HEK293T (cell line): Measurements from ENCODE around the gene IQGAP3.

Experiments used
- CTCF ChIA-PET: fragments of 350-600 bp; formaldehyde crosslinking; extraction: SDS; loops from one replicate; lab custom pipeline; 2021; ENCODE audit warnings: antibody characterized with exemption, inconsistent platforms; lab: Yijun Ruan, JAX
- POLR2A ChIA-PET: fragments of 350-600 bp; formaldehyde crosslinking; extraction: SDS; loops from one replicate; lab custom pipeline; 2020; ENCODE audit warnings: antibody characterized with exemption, inconsistent platforms; lab: Yijun Ruan, JAX
- DNase-seq: peaks from one replicate; pipeline ENCODE4 v3.0.0; 2012; ENCODE audit warnings: mixed read lengths; ENCODE audit errors: extremely low spot score
- ARNT ChIP-seq: fragments of 450-650 bp; IDR thresholded peaks from 2 replicates; pipeline ENCODE4 v1.6.1; 2017; ENCODE audit warnings: mild to moderate bottlenecking
- BHLHE40 ChIP-seq: fragments of 450-650 bp; IDR thresholded peaks from 2 replicates; pipeline ENCODE4 v1.6.1; 2016; ENCODE audit warnings: mild to moderate bottlenecking, moderate library complexity, borderline replicate concordance
- CTBP1 ChIP-seq: fragments of 450-650 bp; IDR thresholded peaks from 2 replicates; pipeline ENCODE4 v1.6.1; 2016; ENCODE audit warnings: borderline replicate concordance
- ELF4 ChIP-seq: fragments of 450-650 bp; IDR thresholded peaks from 2 replicates; pipeline ENCODE4 v1.6.1; 2017; ENCODE audit warnings: antibody characterized with exemption
- FOXA1 ChIP-seq: fragments of 450-650 bp; IDR thresholded peaks from 2 replicates; pipeline ENCODE4 v1.6.1; 2016; ENCODE audit warnings: mild to moderate bottlenecking
- FOXK2 ChIP-seq: fragments of 450-650 bp; IDR thresholded peaks from 2 replicates; pipeline ENCODE4 v1.6.1; 2016; ENCODE audit warnings: mild to moderate bottlenecking
- FOXM1 ChIP-seq: fragments of 450-650 bp; IDR thresholded peaks from 2 replicates; pipeline ENCODE4 v1.6.1; 2017; ENCODE audit warnings: mild to moderate bottlenecking, borderline replicate concordance
- HDGF ChIP-seq: fragments of 450-650 bp; IDR thresholded peaks from 2 replicates; pipeline ENCODE4 v1.6.1; 2017; ENCODE audit warnings: antibody characterized with exemption, borderline replicate concordance
- L3MBTL2 ChIP-seq: fragments of 450-650 bp; conservative IDR thresholded peaks from 2 replicates; pipeline ENCODE4 v1.6.1; 2016; ENCODE audit warnings: mild to moderate bottlenecking
- LEF1 ChIP-seq: fragments of 450-650 bp; IDR thresholded peaks from 2 replicates; pipeline ENCODE4 v1.6.1; 2017; ENCODE audit warnings: mild to moderate bottlenecking, borderline replicate concordance
- NFRKB ChIP-seq: fragments of 450-650 bp; IDR thresholded peaks from 2 replicates; pipeline ENCODE4 v1.6.1; 2016; ENCODE audit warnings: mild to moderate bottlenecking, moderate library complexity
- SP1 ChIP-seq: fragments of 450-650 bp; IDR thresholded peaks from 2 replicates; pipeline ENCODE4 v1.6.1; 2017
- SUZ12 ChIP-seq: fragments of 450-650 bp; IDR thresholded peaks from 2 replicates; pipeline ENCODE4 v1.6.1; 2016; ENCODE audit warnings: mild to moderate bottlenecking
- TARDBP ChIP-seq: fragments of 450-650 bp; IDR thresholded peaks from 2 replicates; pipeline ENCODE4 v1.6.1; 2016
- ZNF384 ChIP-seq: fragments of 450-650 bp; IDR thresholded peaks from 2 replicates; pipeline ENCODE4 v1.6.1; 2016
- TF ChIP-seq, protein P1 (sequence below): fragments of 450-650 bp; IDR thresholded peaks from 2 replicates; pipeline ENCODE4 v1.6.1; 2016

Gene IQGAP3

DNA sequence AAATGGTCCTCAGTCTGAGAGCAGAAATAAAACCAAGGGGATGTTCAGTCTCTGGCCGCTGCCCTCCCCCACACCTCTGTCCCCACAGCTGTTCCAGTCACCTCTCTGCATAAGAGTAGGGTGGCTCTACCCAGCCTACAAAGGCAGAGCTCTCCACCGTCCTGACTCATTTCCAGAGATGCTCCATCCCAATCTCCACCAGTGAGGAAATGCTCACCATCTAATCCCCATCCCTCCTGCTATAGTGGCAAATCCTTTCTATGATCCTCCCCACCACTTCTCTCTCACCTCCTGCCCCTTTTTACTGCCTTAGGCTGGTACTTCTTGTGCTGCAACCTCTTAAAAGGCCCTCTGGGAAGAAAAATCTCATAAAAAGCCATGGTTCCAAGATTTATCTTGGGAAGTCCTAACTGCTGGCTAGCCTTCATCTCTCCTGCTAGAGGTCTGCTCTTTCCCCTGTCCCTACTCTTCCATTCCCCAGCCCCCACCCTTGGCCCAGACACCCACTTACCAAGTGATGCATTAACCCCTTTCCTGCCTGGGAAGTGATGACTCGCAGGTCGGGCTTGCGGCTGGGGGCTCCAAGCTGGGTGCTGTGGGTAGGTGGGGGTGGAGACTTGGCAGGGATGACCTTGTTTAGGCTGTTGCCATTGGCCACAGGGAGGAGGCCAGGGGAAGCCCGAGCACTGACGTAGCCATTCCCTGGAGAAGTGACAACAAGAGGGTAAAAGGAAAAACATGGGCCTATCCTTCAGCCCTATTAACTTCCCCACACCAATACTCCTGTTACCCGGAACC, 95.7 kb downstream of the IQGAP3 start:
- CTCF ChIA-PET = no interaction called here
- POLR2A ChIA-PET = interaction anchor here (1.1 kb wide), 1 partner anchor 19 kb away, joined by 4 read pairs; no protein-coding TSS in a partner anchor
- no peak for DNase-seq
- TF ChIP-seq ELF4 = no peak
- TF ChIP-seq ARNT = no peak
- no peak for TF ChIP-seq HDGF
- TF ChIP-seq FOXA1 = no peak
- no peak for TF ChIP-seq LEF1
- TF ChIP-seq, protein P1, sequence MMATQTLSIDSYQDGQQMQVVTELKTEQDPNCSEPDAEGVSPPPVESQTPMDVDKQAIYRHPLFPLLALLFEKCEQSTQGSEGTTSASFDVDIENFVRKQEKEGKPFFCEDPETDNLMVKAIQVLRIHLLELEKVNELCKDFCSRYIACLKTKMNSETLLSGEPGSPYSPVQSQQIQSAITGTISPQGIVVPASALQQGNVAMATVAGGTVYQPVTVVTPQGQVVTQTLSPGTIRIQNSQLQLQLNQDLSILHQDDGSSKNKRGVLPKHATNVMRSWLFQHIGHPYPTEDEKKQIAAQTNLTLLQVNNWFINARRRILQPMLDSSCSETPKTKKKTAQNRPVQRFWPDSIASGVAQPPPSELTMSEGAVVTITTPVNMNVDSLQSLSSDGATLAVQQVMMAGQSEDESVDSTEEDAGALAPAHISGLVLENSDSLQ = no peak
- TF ChIP-seq ZNF384 = no peak
- no peak for TF ChIP-seq TARDBP
- TF ChIP-seq CTBP1 = no peak
- TF ChIP-seq NFRKB = no peak
- no peak for TF ChIP-seq BHLHE40
- no peak for TF ChIP-seq L3MBTL2
- no peak for TF ChIP-seq SP1
- TF ChIP-seq FOXK2 = no peak
- no peak for TF ChIP-seq FOXM1

DNA sequence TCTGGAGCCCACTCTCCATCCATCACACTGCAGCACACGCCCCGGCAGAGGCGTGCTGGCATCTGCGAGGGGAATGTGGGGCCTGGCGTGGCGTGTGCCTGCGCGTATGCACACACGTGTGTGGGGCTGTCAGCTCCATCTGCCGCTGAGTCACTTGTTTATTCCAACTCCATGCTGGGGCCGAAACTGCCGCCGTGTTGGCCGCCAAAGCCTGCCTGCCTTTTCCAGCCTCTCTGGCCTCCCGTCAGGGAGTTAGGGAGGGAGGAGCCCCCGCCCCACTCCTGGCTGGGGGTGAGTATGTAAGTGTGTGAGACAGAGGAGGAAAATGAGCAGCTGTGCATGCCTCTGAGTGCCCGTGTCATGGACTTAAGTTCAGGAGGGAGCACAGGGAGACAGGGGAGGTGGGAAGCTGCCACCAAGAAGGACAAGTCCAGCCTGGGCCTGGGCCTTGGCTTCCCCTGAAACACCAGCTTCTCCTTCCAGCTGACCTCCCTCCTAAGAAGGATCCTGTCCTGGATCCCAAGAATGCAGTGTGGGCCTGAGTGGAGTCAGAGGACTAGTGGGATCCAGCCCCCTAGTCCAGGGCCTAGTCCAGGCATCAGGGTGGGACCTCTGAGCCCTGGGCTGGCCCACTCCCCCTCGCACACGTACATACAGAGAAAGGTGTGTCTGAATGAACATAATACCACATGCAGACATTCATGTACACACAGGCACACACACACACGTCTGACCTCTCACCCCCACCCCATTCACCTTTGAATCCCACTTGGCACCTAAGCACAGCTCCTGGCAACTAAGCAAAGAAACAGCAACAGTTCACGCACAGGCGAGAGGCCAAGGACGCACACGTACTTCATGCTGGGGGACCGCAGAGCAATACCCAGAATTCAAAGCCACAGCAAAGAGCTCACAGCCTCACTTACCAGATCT, 96.5 kb downstream of the IQGAP3 start:
- POLR2A ChIA-PET = interaction anchor here (1.1 to 1.2 kb wide), 2 partner anchors 19 to 25 kb away, joined by 3 to 4 read pairs; partner anchors contain the start of gene MEF2D
- DNase-seq = no peak
- CTCF ChIA-PET = no interaction called here
- TF ChIP-seq TARDBP = no peak
- TF ChIP-seq ZNF384 = no peak
- TF ChIP-seq FOXA1 = no peak
- TF ChIP-seq SUZ12 = no peak
- no peak for TF ChIP-seq NFRKB
- no peak for TF ChIP-seq FOXM1
- no peak for TF ChIP-seq FOXK2
- no peak for TF ChIP-seq ELF4
- TF ChIP-seq LEF1 = no peak
- no peak for TF ChIP-seq L3MBTL2
- TF ChIP-seq, protein P1 = no peak
- TF ChIP-seq CTBP1 = no peak
- no peak for TF ChIP-seq SP1
- no peak for TF ChIP-seq ARNT
- no peak for TF ChIP-seq BHLHE40
- no peak for TF ChIP-seq HDGF
